Glomerular endothelial cell (primary cell): ENCODE results near the gene ZNF280B. TPM values are rescaled to one million over a fixed set of nuclear protein-coding genes. Genes with fewer than 3 reads are reported as not detected.
"Not testable (repeated sequence)": the region's sequence is repeated elsewhere in the genome, so short reads cannot be mapped to it uniquely, and the experiment has no call there.

Experiments used
- DNase-seq: peaks from one replicate; pipeline ENCODE4 v3.0.0-alpha.2; 2011; ENCODE audit warnings: low read depth, low spot score; ENCODE audit errors: extremely low read depth
- total RNA-seq: library from RNA; depleted of rRNA; stranded (reverse); fragments of >200 nt; gene quantifications from 2 replicates; pipeline ENCODE4 v1.2.3, GENCODE V29; 2015

Gene ZNF280B
- total RNA-seq, 1 donor from 2014 or later, result 2.5 TPM

DNA sequence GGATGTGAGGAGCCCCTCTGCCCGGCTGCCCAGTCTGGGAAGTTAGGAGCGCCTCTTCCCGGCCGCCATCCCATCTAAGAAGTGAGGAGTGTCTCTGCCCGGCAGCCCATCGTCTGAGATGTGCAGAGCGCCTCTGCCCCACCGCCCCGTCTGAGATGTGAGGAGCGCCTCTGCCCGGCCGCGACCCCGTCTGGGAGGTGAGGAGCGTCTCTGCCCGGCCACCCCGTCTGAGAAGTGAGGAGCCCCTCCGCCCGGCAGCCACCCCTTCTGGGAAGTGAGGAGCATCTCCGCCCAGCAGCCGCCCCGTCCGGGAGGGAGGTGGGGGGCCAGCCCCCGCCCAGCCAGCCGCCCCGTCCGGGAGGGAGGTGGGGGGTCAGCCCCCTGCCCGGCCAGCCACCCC is 66.9 kb downstream of the ZNF280B start:
- DNase-seq, result not testable (repeated sequence)

DNA sequence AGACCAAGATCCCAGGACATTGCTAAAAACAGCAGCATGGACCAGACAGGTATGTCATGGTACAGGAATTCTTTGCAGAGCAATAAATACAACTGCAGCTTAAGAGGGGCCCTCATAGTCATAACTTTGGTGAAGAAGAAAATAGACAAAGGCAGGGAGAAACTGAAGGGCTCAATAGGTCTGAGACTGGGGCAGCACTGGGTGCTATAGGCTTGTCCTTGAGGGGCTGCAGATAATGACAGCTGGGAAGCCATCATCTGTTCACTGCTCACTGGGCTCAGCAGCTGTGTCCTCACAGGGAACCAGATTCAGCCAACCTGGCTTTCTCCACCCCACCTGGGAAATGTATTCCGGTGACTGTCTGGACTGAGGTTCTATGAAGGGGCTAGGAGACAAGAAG is 68.4 kb downstream of the ZNF280B start:
- DNase-seq, result no peak

Other genes with a start within 250 kb of the ZNF280B start
- gene ZNF280A, start 11.5 kb upstream of the ZNF280B start, total RNA-seq, result 0.12 TPM in 1 of 2 replicates, not detected in the other
- gene PRAME, start 50.5 kb upstream of the ZNF280B start, total RNA-seq, result 0.15 TPM in 1 of 2 replicates, not detected in the other
- gene GGTLC2, start 135.9 kb upstream of the ZNF280B start, total RNA-seq, result not detected in 2 replicates